ENCODE data around the gene APBA1. TPM values are rescaled to one million over a fixed set of nuclear protein-coding genes. Genes with fewer than 3 reads are reported as not detected.

The APBA1 gene
- total and polyA plus RNA-seq, 2 donors (not counting 3 experiments of a cell fraction or from before 2014, with no cell fraction given): 6.1 to 11.3 TPM

- CTCF ChIA-PET: interaction anchor here (1.7 kb wide), 1 partner anchor 21 kb away, joined by 4 read pairs; no protein-coding TSS in a partner anchor
Measured at GRCh38 chr9:69452110-69452782, 219.9 kb downstream of the APBA1 start.

DNA sequence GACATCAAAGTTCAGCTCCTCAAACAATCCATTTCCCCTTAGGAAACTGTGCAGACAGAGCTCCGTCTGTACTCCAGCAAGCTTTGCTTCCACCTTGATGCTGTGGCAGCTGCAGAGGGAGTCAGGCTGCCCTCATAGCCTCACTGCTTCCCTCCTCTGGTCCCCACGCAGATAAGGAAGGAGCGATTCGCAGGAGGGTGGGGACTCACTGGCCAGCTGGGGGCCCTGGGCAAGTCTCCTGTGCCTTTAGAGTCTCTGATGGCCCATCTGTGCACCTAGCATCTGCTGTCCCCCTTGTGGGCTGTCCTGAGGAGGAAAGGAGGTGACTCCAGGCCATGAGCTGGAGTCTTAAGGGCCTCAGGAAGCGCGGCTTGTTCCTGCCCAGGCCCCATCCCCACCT, 225.7 kb downstream of the APBA1 start:
- H3K36me3 ChIP-seq (ENCODE audit: control insufficient read depth in 2 of 2, extremely low read depth in 1 of 2, insufficient read depth in 2 of 2, low read length in 2 of 2): no peaks in the 10 kb centered on the region
- POLR2A ChIA-PET: no interaction called here
- no TSS peak for BruUV-seq (replicated peaks)
- intact Hi-C loops (cut with micrococcal nuclease): no loop called here
- no peaks in the 10 kb centered on the region for H3K27me3 ChIP-seq (ENCODE audit: control insufficient read depth in 2 of 2, insufficient read depth in 2 of 2, low read length in 2 of 2)
- H3K4me1 ChIP-seq (ENCODE audit: control insufficient read depth, extremely low read depth, insufficient read depth, low read length): no peaks in the 10 kb centered on the region
- FAIRE-seq (no peak), DNase-seq (ENCODE audit: low read depth, low spot score) (no peak)
- TF ChIP-seq MYC (IDR thresholded peaks at IDR 0.05; ENCODE audit: low read depth, low read length) (no peak), CTCF (IDR thresholded peaks at IDR 0.05; ENCODE audit: extremely low read depth in 1 of 2, insufficient read depth in 1 of 2, low read depth in 1 of 2, low read length in 2 of 2) (no peak), FOS (IDR thresholded peaks at IDR 0.05; ENCODE audit: borderline replicate concordance, insufficient read depth, low read length) (no peak), GATA2 (IDR thresholded peaks at IDR 0.05; ENCODE audit: insufficient read depth, insufficient read length, low read depth, low read length) (no peak), POLR2A (IDR thresholded peaks at IDR 0.05; ENCODE audit: low read depth, low read length) (no peak), EZH2 (IDR thresholded peaks at IDR 0.05; ENCODE audit: borderline replicate concordance, low read depth, low read length, severe bottlenecking) (no peak), POLR2AphosphoS5 (IDR thresholded peaks at IDR 0.05; ENCODE audit: insufficient read depth, low read depth, low read length) (no peak), JUN (IDR thresholded peaks at IDR 0.05; ENCODE audit: borderline replicate concordance, insufficient read depth, insufficient read length, low read depth) (no peak), MAX (IDR thresholded peaks at IDR 0.05; ENCODE audit: insufficient read depth, insufficient read length) (no peak)
- CTCF ChIA-PET: interaction anchor here (1.2 kb wide), 1 partner anchor 87 kb away, joined by 3 read pairs; no protein-coding TSS in a partner anchor
- H3K79me2 ChIP-seq (ENCODE audit: control insufficient read depth, insufficient read depth, low read length): no peaks in the 10 kb centered on the region
- no peak overlapping the region for H2AFZ ChIP-seq (ENCODE audit: low read depth, low read length)
- H3K4me2 ChIP-seq (ENCODE audit: insufficient read depth, low read length): no peak overlapping the region
- no peak overlapping the region for H3K9ac ChIP-seq (replicated peaks; ENCODE audit: extremely low read depth, insufficient read depth, low read length)
- H3K9me1 ChIP-seq (replicated peaks; ENCODE audit: control insufficient read depth, extremely low read depth, insufficient read depth, low read length): no peaks in the 10 kb centered on the region
- dilution Hi-C loops (cut with MboI; ENCODE audit: extremely low pct_ligation_motif_present, low sequenced_read_pairs): no loop called here
- no peaks in the 10 kb centered on the region for H3K9me3 ChIP-seq (replicated peaks; ENCODE audit: control insufficient read depth, insufficient read depth, low read length)
- no peaks in the 10 kb centered on the region for H4K20me1 ChIP-seq (replicated peaks; ENCODE audit: control insufficient read depth, extremely low read depth, insufficient read depth, low read length)
- H3K4me3 ChIP-seq (replicated peaks in 1 of 3; ENCODE audit: insufficient read depth in 1 of 3, low read depth in 1 of 3, low read length in 3 of 3): no peak overlapping the region
- H3K27ac ChIP-seq (ENCODE audit: insufficient read depth, low read depth, low read length): no peak overlapping the region

More at GRCh38 chr9:69452110-69452782, 219.9 kb downstream of the APBA1 start:
- Histone ChIP-seq H3K27me3 (ENCODE audit: control insufficient read depth in 2 of 2, insufficient read depth in 2 of 2, low read length in 2 of 2) (no peaks in the 10 kb centered on the region), H4K20me1 (replicated peaks; ENCODE audit: control insufficient read depth, extremely low read depth, insufficient read depth, low read length) (no peaks in the 10 kb centered on the region), H3K4me1 (ENCODE audit: control insufficient read depth, extremely low read depth, insufficient read depth, low read length) (no peaks in the 10 kb centered on the region), H3K9me3 (replicated peaks; ENCODE audit: control insufficient read depth, insufficient read depth, low read length) (no peaks in the 10 kb centered on the region), H3K36me3 (ENCODE audit: control insufficient read depth in 2 of 2, extremely low read depth in 1 of 2, insufficient read depth in 2 of 2, low read length in 2 of 2) (no peaks in the 10 kb centered on the region), H3K4me3 (replicated peaks in 1 of 3; ENCODE audit: insufficient read depth in 1 of 3, low read depth in 1 of 3, low read length in 3 of 3) (no peak overlapping the region), H3K9ac (replicated peaks; ENCODE audit: extremely low read depth, insufficient read depth, low read length) (no peak overlapping the region), H3K9me1 (replicated peaks; ENCODE audit: control insufficient read depth, extremely low read depth, insufficient read depth, low read length) (no peaks in the 10 kb centered on the region), H3K79me2 (ENCODE audit: control insufficient read depth, insufficient read depth, low read length) (no peaks in the 10 kb centered on the region), H2AFZ (ENCODE audit: low read depth, low read length) (no peak overlapping the region), H3K4me2 (ENCODE audit: insufficient read depth, low read length) (no peak overlapping the region), H3K27ac (ENCODE audit: insufficient read depth, low read depth, low read length) (no peak overlapping the region)
- dilution Hi-C loops (cut with MboI; ENCODE audit: extremely low pct_ligation_motif_present, low sequenced_read_pairs): no loop called here
- POLR2A ChIA-PET: no interaction called here
- no peak for FAIRE-seq
- intact Hi-C loops (cut with micrococcal nuclease): no loop called here
- DNase-seq (ENCODE audit: low read depth, low spot score): no peak
- BruUV-seq (replicated peaks): no TSS peak
- TF ChIP-seq FOS (IDR thresholded peaks at IDR 0.05; ENCODE audit: borderline replicate concordance, insufficient read depth, low read length) (peak; percentile 17), EZH2 (IDR thresholded peaks at IDR 0.05; ENCODE audit: borderline replicate concordance, low read depth, low read length, severe bottlenecking) (no peak)
